ENCODE measurements around the gene NGF. TPM values are rescaled to one million over a fixed set of nuclear protein-coding genes. Genes with fewer than 3 reads are reported as not detected.

Gene NGF
- total RNA-seq, 1 donor from 2014 or later, result 0.93 TPM

- DNase-seq (ENCODE audit: extremely low read depth, low read depth, low spot score), result no peak
Measured at GRCh38 chr1:115337276-115337632, 795 bp downstream of the NGF start.

- DNase-seq (ENCODE audit: extremely low read depth, low read depth, low spot score), result no peak
Measured at GRCh38 chr1:115336741-115337140, 1.3 kb downstream of the NGF start.

GRCh38 chr1:115332813-115333608 is 5.0 kb downstream of the NGF start:
- no peak for DNase-seq (ENCODE audit: extremely low read depth, low read depth, low spot score)

- no peak for DNase-seq (ENCODE audit: extremely low read depth, low read depth, low spot score)
Measured at GRCh38 chr1:115331558-115332331, 6.3 kb downstream of the NGF start.

GRCh38 chr1:115330480-115331013 is 7.5 kb downstream of the NGF start:
- no peak for DNase-seq (ENCODE audit: extremely low read depth, low read depth, low spot score)

GRCh38 chr1:115329965-115330364 is 8.1 kb downstream of the NGF start:
- DNase-seq (ENCODE audit: extremely low read depth, low read depth, low spot score), result no peak

GRCh38 chr1:115327270-115327669 is 10.8 kb downstream of the NGF start:
- DNase-seq (ENCODE audit: extremely low read depth, low read depth, low spot score), result no peak

- DNase-seq (ENCODE audit: extremely low read depth, low read depth, low spot score), result no peak
Measured at GRCh38 chr1:115326419-115326818, 11.6 kb downstream of the NGF start.

GRCh38 chr1:115325874-115326273 is 12.2 kb downstream of the NGF start:
- DNase-seq (ENCODE audit: extremely low read depth, low read depth, low spot score), result no peak

- no peak for DNase-seq (ENCODE audit: extremely low read depth, low read depth, low spot score)
Measured at GRCh38 chr1:115324649-115325420, 13.2 kb downstream of the NGF start.

- DNase-seq (ENCODE audit: extremely low read depth, low read depth, low spot score), result no peak
Measured at GRCh38 chr1:115323366-115324004, 14.6 kb downstream of the NGF start.

GRCh38 chr1:115322631-115323030 is 15.4 kb downstream of the NGF start:
- no peak for DNase-seq (ENCODE audit: extremely low read depth, low read depth, low spot score)

- DNase-seq (ENCODE audit: extremely low read depth, low read depth, low spot score), result no peak
Measured at GRCh38 chr1:115320377-115320776, 17.7 kb downstream of the NGF start.

- DNase-seq (ENCODE audit: extremely low read depth, low read depth, low spot score), result no peak
Measured at GRCh38 chr1:115319706-115320105, 18.3 kb downstream of the NGF start.

GRCh38 chr1:115317101-115318012 is 20.7 kb downstream of the NGF start:
- DNase-seq (ENCODE audit: extremely low read depth, low read depth, low spot score), result no peak

- no peak for DNase-seq (ENCODE audit: extremely low read depth, low read depth, low spot score)
Measured at GRCh38 chr1:115314765-115315164, 23.3 kb downstream of the NGF start.

- DNase-seq (ENCODE audit: extremely low read depth, low read depth, low spot score), result no peak
Measured at GRCh38 chr1:115314092-115314491, 24.0 kb downstream of the NGF start.

GRCh38 chr1:115313182-115313581 is 24.9 kb downstream of the NGF start:
- DNase-seq (ENCODE audit: extremely low read depth, low read depth, low spot score), result no peak

- no peak for DNase-seq (ENCODE audit: extremely low read depth, low read depth, low spot score)
Measured at GRCh38 chr1:115312742-115313141, 25.3 kb downstream of the NGF start.

All from glomerular endothelial cell (primary cell).